Kidney (tissue), 14 donors: Measurements from ENCODE around the gene PORCN. TPM values are rescaled to one million over a fixed set of nuclear protein-coding genes. Genes with fewer than 3 reads are reported as not detected.
"Not testable (repeated sequence)": the region's sequence is repeated elsewhere in the genome, so short reads cannot be mapped to it uniquely, and the experiment has no call there.

Source experiments
- DNase-seq, 5 donors: peaks; one replicate each; pipeline ENCODE4 v3.0.0-alpha.2; 2013 to 2020
- FAIRE-seq: peaks from 2 replicates; lab custom pipeline; 2012; peaks lifted over from hg19 to GRCh38; lab: Jason Lieb, UNC
- H3K27ac ChIP-seq, 2 donors: one replicate each; pipeline ENCODE4 v1.7.0; 2013; ENCODE audit warnings: low read depth in 2 of 2, low read length in 2 of 2, inconsistent platforms in 1 of 2
- H3K27me3 ChIP-seq: one replicate; pipeline ENCODE4 v1.7.1; 2013; ENCODE audit warnings: low read length, inconsistent platforms; ENCODE audit not compliant: control insufficient read depth, insufficient read depth
- H3K36me3 ChIP-seq, 3 donors: one replicate each; pipeline versions ENCODE4 v1.7.0 to v1.7.1; 2013; ENCODE audit warnings: low read length in 3 of 3, control low read depth in 1 of 3, inconsistent platforms in 1 of 3; ENCODE audit not compliant: insufficient read depth in 3 of 3, control insufficient read depth in 2 of 3
- H3K4me1 ChIP-seq, 3 donors: one replicate each; pipeline versions ENCODE4 v1.7.0 to v1.7.1; 2013; ENCODE audit warnings: low read length in 3 of 3, inconsistent platforms in 1 of 3, low read depth in 1 of 3; ENCODE audit not compliant: control insufficient read depth in 2 of 3, insufficient read depth in 2 of 3
- H3K4me3 ChIP-seq, 3 donors: one replicate each; pipeline versions ENCODE4 v1.7.0 to v1.8.1; 2013; ENCODE audit warnings: low read length in 3 of 3, control low read depth in 1 of 3, inconsistent platforms in 1 of 3
- H3K9ac ChIP-seq, 3 donors: one replicate each; pipeline versions ENCODE4 v1.7.0 to v1.7.1; 2013; ENCODE audit warnings: low read length in 3 of 3, control low read depth in 1 of 3, inconsistent platforms in 1 of 3
- H3K9me3 ChIP-seq, 3 donors: one replicate each; pipeline versions ENCODE4 v1.7.0 to v1.7.1; 2013; ENCODE audit warnings: low read length in 3 of 3, control low read depth in 1 of 3, inconsistent platforms in 1 of 3; ENCODE audit not compliant: control insufficient read depth in 2 of 3, insufficient read depth in 1 of 3
- intact Hi-C: fragments of 100-400 bp; cut with DNase I; formaldehyde crosslinking; loops from one replicate; pipeline ENCODE4 v1.11.1; 2022
- polyA plus RNA-seq: library from polyadenylated mRNA; stranded (reverse); fragments of 350-450 nt; fragmentation: Illumina TruSeq; extraction: RNeasy Lipid Tissue Mini Kit (QIAGEN cat#74804); gene quantifications from one replicate; pipeline ENCODE4 v1.2.3, GENCODE V29; 2014; ENCODE audit warnings: low read depth, low replicate concordance; ENCODE audit not compliant: insufficient read depth
- total RNA-seq: library from RNA; stranded (reverse); fragmentation: NEBNext Ultra II Directional; extraction: Animal tissue kit (Norgen Biotek cat#: 25700); gene quantifications from one replicate; pipeline ENCODE4 v1.2.1, GENCODE V29; 2021
- TF ChIP-seq, protein P1 (sequence below): IDR thresholded peaks from 3 replicates; pipeline ENCODE4 v1.5.1; 2012; ENCODE audit warnings: mild to moderate bottlenecking, moderate library complexity, borderline replicate concordance; ENCODE audit not compliant: insufficient read depth; ENCODE audit errors: extremely low read depth
- donor health status: control.
- donor health status: control.
- donor health status: control.
- donor health status: control.
- donor health status: control.
- donor health status: DM: yes; HTN: yes; CAD: no.
- donor health status: Normal renal cell carcinoma (clear cell type).

The PORCN gene
- total and polyA plus RNA-seq, 2 donors from 2014 or later, result 8.9 to 11.7 TPM

DNA sequence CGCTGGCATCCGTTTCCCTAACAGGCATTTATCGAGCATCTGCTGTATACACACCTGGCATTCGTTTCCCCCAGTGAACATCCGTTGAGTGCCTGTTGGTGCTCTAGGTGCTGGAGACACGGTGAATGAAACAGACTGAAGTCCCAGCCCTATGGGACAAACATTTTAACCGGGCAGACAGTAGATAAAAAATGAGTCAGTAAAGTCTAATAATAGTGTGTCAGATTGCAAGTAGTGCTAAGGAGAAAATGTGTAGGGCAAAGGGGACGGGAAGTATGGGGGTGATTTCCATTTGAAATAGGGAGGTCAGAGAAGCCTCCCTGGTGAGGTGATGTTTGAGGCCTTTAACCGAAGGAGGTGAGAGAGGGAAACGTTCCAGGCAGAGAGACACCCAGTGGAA is 7.5 kb downstream of the PORCN start:
- TF ChIP-seq, protein P1, sequence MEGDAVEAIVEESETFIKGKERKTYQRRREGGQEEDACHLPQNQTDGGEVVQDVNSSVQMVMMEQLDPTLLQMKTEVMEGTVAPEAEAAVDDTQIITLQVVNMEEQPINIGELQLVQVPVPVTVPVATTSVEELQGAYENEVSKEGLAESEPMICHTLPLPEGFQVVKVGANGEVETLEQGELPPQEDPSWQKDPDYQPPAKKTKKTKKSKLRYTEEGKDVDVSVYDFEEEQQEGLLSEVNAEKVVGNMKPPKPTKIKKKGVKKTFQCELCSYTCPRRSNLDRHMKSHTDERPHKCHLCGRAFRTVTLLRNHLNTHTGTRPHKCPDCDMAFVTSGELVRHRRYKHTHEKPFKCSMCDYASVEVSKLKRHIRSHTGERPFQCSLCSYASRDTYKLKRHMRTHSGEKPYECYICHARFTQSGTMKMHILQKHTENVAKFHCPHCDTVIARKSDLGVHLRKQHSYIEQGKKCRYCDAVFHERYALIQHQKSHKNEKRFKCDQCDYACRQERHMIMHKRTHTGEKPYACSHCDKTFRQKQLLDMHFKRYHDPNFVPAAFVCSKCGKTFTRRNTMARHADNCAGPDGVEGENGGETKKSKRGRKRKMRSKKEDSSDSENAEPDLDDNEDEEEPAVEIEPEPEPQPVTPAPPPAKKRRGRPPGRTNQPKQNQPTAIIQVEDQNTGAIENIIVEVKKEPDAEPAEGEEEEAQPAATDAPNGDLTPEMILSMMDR, result no peak
- FAIRE-seq, result no peak
- intact Hi-C loops, result no loop called here

DNA sequence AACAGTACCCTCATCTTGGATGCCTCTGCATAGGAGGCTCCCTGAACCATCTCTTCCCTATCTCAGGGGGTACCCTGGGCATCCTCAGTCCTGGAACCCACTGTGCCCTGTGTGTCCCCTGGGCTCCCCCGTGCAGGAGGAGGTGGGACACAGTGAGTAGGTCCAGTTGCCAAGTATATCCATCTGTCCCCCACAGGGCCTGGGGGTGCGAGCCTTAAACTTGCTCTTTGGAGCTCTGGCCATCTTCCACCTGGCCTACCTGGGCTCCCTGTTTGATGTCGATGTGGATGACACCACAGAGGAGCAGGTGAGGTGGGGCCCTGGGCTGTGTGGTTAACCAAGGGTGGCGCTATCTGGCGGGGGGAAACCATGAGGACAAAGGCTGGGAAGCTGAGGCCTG is 8.2 kb downstream of the PORCN start:
- no peaks in the 10 kb centered on the region for H3K4me1 ChIP-seq
- H3K27me3 ChIP-seq, result no peaks in the 10 kb centered on the region
- no peaks in the 10 kb centered on the region for H3K9me3 ChIP-seq
- H3K9ac ChIP-seq, result no peak overlapping the region
- H3K27ac ChIP-seq, result no peak overlapping the region
- DNase-seq (no peak), FAIRE-seq (no peak)
- H3K36me3 ChIP-seq, result no peaks in the 10 kb centered on the region
- TF ChIP-seq, protein P1, result no peak
- H3K4me3 ChIP-seq, result no peak overlapping the region
- intact Hi-C loops, result no loop called here

More for the DNA sequence above, 7.5 kb downstream of the PORCN start:
- H3K9ac ChIP-seq, result no peak overlapping the region
- no peaks in the 10 kb centered on the region for H3K27me3 ChIP-seq
- no peak overlapping the region for H3K27ac ChIP-seq
- H3K4me3 ChIP-seq, result no peak overlapping the region
- no peaks in the 10 kb centered on the region for H3K36me3 ChIP-seq
- no peak for DNase-seq
- no peaks in the 10 kb centered on the region for H3K4me1 ChIP-seq
- no peaks in the 10 kb centered on the region for H3K9me3 ChIP-seq

DNA sequence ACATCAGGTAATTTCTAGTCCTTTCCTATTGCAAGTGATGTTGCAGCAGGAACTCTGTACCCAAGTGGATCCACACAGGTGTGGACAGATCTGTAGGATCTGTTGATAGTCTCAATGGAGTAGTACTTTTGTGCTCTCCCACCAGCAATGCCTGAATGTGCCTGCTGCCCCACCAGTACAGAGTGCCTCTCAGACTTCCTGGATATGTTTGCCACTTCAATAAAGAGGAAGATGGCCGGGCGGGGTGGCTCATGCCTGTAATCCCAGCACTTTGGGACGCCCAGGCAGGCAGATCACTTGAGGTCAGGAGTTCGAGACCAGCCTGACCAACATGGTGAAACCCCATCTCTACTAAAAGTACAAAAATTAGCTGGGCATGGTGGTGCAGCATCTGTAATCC is 10.7 kb downstream of the PORCN start:
- H3K9ac ChIP-seq, H3K9me3 ChIP-seq, H3K36me3 ChIP-seq, FAIRE-seq, H3K27me3 ChIP-seq, intact Hi-C loops, DNase-seq, H3K4me3 ChIP-seq, H3K27ac ChIP-seq, H3K4me1 ChIP-seq: not testable (repeated sequence)

DNA sequence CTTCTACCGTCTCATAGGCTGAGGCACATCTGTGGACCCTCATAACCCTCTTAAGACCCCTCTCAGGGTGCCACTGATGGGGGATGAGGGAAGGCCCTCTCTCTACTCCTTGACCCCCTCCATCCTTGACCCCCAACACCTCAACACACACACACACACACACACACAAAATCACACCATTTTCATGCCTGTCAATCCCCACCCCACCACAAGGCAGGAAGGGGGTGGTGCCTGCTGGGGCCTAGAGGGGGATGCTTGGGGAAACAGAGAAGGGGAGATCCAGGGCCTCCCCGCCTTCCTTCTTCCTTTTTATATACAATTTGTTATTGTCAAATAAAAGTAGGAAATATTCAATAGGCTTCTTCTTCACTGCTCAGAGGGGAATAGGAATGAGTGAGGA is 11.7 kb downstream of the PORCN start:
- intact Hi-C loops, result no loop called here
- no peak for DNase-seq
- TF ChIP-seq, protein P1, result no peak

More for the DNA sequence above, 11.7 kb downstream of the PORCN start:
- Histone ChIP-seq H3K4me1 (peaks cover 0 to 2% (median 0%) of the 10 kb centered on the region in 3 donors), H3K27me3 (no peaks in the 10 kb centered on the region), H3K9ac (no peak overlapping the region), H3K9me3 (no peaks in the 10 kb centered on the region), H3K27ac (no peak overlapping the region), H3K36me3 (no peaks in the 10 kb centered on the region), H3K4me3 (no peak overlapping the region)
- no peak for FAIRE-seq
